K562 (cell line): ENCODE data around the gene BTBD1. TPM values are rescaled to one million over a fixed set of nuclear protein-coding genes. Genes with fewer than 3 reads are reported as not detected.

Experiments used
- ARNT ChIP-seq, 2 experiments: fragments of 450-650 bp; IDR thresholded peaks; 2 replicates each; pipeline ENCODE4 v1.6.1; 2016; ENCODE audit warnings: mild to moderate bottlenecking in 1 of 2
- CC2D1A ChIP-seq: fragments of 450-650 bp; IDR thresholded peaks from 2 replicates; pipeline ENCODE4 v1.6.1; 2017; ENCODE audit warnings: mild to moderate bottlenecking
- CCNT2 ChIP-seq: IDR thresholded peaks from 2 replicates; pipeline ENCODE4 v1.6.1; 2011; ENCODE audit warnings: borderline replicate concordance, low read depth, mild to moderate bottlenecking, moderate library complexity, mixed read lengths, low read length; ENCODE audit not compliant: insufficient read length; ENCODE audit errors: extremely low read depth
- CEBPG ChIP-seq, 3 experiments: fragments of 200-800 bp in 1 of 3; sonication (Bioruptor generic) in 1 of 3; sonication (generic) in 1 of 3; formaldehyde crosslinking in 1 of 3; IDR thresholded peaks in 2 of 3; conservative IDR thresholded peaks in 1 of 3; 2 replicates each; pipeline versions ENCODE4 v1.6.1 to v1.8.0; 2016 to 2022; ENCODE audit warnings: missing compliant biosample characterization in 2 of 3, missing genetic modification characterization in 2 of 3, mild to moderate bottlenecking in 1 of 3, missing genetic modification reagents in 1 of 3
- MLLT1 ChIP-seq, 2 experiments: fragments of 450-650 bp; IDR thresholded peaks; 2 replicates each; pipeline ENCODE4 v1.6.1; 2016
- RB1 ChIP-seq: fragments of 450-650 bp; IDR thresholded peaks from 2 replicates; pipeline ENCODE4 v1.6.1; 2017; ENCODE audit warnings: low read depth, mild to moderate bottlenecking
- SIN3A ChIP-seq, 2 experiments: fragments of 150-350 bp in 1 of 2; IDR thresholded peaks; 2 replicates each; pipeline ENCODE4 v1.6.1; 2011 to 2016; ENCODE audit warnings: borderline replicate concordance in 2 of 2, low read depth in 2 of 2, low read length in 2 of 2, mild to moderate bottlenecking in 2 of 2, moderate library complexity in 2 of 2; ENCODE audit not compliant: control insufficient read depth in 1 of 2
- ZKSCAN1 ChIP-seq: fragments of 150-350 bp; IDR thresholded peaks from 2 replicates; pipeline ENCODE4 v1.6.1; 2016; ENCODE audit warnings: low read depth, low read length
- polyA plus RNA-seq, 8 experiments: library from polyadenylated mRNA; depleted of rRNA in 4 of 8; stranded (reverse) in 5 of 8; unstranded in 3 of 8; fragments of >200 nt; fragmentation: Nextera tagmentation in 2 of 8; fragmentation: Illumina TruSeq in 1 of 8; extraction: Ambion mirVana in 2 of 8; extraction: Trizol in 1 of 8; gene quantifications; 2 replicates each; pipeline versions ENCODE4 v1.2.1 to v1.2.3, GENCODE V29; 2011 to 2014; ENCODE audit warnings: inconsistent platforms in 1 of 8, missing spikeins in 1 of 8
- total RNA-seq, 7 experiments: library from RNA; depleted of rRNA in 6 of 7; stranded (reverse); fragments of >200 nt in 6 of 7; fragmentation: Illumina TruSeq in 2 of 7; extraction: Trizol in 2 of 7; gene quantifications; 2 replicates each; pipeline versions ENCODE4 v1.2.1 to v1.2.3, GENCODE V29; 2011 to 2021; ENCODE audit warnings: low replicate concordance in 1 of 7
- TF ChIP-seq, protein P1 (sequence below): fragments of 200-600 bp; sonication (generic); IDR thresholded peaks from one replicate; pipeline ENCODE4 v1.6.1; 2012; ENCODE audit warnings: mild to moderate bottlenecking, low read depth, low read length, inconsistent platforms
- TF ChIP-seq, protein P2 (sequence below): fragments of 450-650 bp; IDR thresholded peaks from 2 replicates; pipeline ENCODE4 v1.6.1; 2016; ENCODE audit warnings: borderline replicate concordance

BTBD1 gene
- total and polyA plus RNA-seq, 9 of the 15 experiments (the other 6 are each of a cell fraction or from before 2014, with no cell fraction given) = 19.4 to 106 (median 90.4) TPM

DNA sequence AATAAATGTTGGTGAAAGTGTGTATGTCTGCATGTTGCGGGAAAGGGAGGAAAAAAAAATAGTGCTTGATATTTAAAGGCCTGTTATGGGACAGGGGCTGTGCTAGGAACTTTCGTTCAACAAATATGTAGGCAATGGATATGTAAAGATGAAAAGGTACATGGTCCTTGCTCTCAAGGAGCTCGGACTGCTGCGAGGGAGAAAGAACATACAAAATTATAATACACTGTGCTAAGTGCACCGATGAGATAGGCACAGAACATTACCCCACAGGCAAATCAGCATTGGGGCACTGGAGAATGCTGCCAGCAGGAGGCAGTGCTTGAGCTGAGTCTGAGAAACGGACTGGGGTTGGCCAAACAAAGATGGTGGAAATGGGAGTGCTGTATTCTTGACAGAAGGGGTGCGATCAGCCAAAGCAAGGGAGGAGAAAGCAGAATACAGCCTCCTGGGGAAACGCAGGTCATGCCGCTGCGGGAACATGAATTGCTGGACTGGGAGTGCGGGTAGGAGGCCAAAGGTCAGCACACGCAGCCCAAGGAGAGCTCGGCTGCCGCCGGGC, 56.3 kb downstream of the BTBD1 start (continued):
- TF ChIP-seq, protein P1, sequence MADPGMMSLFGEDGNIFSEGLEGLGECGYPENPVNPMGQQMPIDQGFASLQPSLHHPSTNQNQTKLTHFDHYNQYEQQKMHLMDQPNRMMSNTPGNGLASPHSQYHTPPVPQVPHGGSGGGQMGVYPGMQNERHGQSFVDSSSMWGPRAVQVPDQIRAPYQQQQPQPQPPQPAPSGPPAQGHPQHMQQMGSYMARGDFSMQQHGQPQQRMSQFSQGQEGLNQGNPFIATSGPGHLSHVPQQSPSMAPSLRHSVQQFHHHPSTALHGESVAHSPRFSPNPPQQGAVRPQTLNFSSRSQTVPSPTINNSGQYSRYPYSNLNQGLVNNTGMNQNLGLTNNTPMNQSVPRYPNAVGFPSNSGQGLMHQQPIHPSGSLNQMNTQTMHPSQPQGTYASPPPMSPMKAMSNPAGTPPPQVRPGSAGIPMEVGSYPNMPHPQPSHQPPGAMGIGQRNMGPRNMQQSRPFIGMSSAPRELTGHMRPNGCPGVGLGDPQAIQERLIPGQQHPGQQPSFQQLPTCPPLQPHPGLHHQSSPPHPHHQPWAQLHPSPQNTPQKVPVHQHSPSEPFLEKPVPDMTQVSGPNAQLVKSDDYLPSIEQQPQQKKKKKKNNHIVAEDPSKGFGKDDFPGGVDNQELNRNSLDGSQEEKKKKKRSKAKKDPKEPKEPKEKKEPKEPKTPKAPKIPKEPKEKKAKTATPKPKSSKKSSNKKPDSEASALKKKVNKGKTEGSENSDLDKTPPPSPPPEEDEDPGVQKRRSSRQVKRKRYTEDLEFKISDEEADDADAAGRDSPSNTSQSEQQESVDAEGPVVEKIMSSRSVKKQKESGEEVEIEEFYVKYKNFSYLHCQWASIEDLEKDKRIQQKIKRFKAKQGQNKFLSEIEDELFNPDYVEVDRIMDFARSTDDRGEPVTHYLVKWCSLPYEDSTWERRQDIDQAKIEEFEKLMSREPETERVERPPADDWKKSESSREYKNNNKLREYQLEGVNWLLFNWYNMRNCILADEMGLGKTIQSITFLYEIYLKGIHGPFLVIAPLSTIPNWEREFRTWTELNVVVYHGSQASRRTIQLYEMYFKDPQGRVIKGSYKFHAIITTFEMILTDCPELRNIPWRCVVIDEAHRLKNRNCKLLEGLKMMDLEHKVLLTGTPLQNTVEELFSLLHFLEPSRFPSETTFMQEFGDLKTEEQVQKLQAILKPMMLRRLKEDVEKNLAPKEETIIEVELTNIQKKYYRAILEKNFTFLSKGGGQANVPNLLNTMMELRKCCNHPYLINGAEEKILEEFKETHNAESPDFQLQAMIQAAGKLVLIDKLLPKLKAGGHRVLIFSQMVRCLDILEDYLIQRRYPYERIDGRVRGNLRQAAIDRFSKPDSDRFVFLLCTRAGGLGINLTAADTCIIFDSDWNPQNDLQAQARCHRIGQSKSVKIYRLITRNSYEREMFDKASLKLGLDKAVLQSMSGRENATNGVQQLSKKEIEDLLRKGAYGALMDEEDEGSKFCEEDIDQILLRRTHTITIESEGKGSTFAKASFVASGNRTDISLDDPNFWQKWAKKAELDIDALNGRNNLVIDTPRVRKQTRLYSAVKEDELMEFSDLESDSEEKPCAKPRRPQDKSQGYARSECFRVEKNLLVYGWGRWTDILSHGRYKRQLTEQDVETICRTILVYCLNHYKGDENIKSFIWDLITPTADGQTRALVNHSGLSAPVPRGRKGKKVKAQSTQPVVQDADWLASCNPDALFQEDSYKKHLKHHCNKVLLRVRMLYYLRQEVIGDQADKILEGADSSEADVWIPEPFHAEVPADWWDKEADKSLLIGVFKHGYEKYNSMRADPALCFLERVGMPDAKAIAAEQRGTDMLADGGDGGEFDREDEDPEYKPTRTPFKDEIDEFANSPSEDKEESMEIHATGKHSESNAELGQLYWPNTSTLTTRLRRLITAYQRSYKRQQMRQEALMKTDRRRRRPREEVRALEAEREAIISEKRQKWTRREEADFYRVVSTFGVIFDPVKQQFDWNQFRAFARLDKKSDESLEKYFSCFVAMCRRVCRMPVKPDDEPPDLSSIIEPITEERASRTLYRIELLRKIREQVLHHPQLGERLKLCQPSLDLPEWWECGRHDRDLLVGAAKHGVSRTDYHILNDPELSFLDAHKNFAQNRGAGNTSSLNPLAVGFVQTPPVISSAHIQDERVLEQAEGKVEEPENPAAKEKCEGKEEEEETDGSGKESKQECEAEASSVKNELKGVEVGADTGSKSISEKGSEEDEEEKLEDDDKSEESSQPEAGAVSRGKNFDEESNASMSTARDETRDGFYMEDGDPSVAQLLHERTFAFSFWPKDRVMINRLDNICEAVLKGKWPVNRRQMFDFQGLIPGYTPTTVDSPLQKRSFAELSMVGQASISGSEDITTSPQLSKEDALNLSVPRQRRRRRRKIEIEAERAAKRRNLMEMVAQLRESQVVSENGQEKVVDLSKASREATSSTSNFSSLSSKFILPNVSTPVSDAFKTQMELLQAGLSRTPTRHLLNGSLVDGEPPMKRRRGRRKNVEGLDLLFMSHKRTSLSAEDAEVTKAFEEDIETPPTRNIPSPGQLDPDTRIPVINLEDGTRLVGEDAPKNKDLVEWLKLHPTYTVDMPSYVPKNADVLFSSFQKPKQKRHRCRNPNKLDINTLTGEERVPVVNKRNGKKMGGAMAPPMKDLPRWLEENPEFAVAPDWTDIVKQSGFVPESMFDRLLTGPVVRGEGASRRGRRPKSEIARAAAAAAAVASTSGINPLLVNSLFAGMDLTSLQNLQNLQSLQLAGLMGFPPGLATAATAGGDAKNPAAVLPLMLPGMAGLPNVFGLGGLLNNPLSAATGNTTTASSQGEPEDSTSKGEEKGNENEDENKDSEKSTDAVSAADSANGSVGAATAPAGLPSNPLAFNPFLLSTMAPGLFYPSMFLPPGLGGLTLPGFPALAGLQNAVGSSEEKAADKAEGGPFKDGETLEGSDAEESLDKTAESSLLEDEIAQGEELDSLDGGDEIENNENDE = no peak
- TF ChIP-seq RB1 (0 out of 2 replicates have a peak, but pooled peaks have one; percentile 9), CC2D1A (peak; percentile 57; the same call in 1 of the 2 replicates), ZKSCAN1 (0 out of 2 replicates have a peak, but pooled peaks have one; percentile 14), MLLT1 (IDR thresholded peaks at IDR 0.05) (0 out of 4 replicates have a peak, but pooled peaks of 1 of the 2 experiments have one; percentile 61), ARNT (IDR thresholded peaks at IDR 0.05) (peak in 1 of 2 experiments; percentile 68; a peak in 1 of 4 replicates), CCNT2 (no peak), SIN3A (IDR thresholded peaks at IDR 0.05; ENCODE audit: borderline replicate concordance in 2 of 2, control insufficient read depth in 1 of 2, low read depth in 2 of 2, low read length in 2 of 2) (0 out of 4 replicates have a peak, but pooled peaks of 1 of the 2 experiments have one; percentile 5), CEBPG (CRISPR knock-in tag; IDR thresholded peaks at IDR 0.05) (no peak; the same call in 1 of the 2 replicates), CEBPG (tag; conservative IDR thresholded peaks at IDR 0.05 in 1 of 2, IDR thresholded peaks at IDR 0.05 in 1 of 2) (peak in 1 of 2 experiments; percentile 19; a peak in 1 of 4 replicates)
- TF ChIP-seq, protein P2, sequence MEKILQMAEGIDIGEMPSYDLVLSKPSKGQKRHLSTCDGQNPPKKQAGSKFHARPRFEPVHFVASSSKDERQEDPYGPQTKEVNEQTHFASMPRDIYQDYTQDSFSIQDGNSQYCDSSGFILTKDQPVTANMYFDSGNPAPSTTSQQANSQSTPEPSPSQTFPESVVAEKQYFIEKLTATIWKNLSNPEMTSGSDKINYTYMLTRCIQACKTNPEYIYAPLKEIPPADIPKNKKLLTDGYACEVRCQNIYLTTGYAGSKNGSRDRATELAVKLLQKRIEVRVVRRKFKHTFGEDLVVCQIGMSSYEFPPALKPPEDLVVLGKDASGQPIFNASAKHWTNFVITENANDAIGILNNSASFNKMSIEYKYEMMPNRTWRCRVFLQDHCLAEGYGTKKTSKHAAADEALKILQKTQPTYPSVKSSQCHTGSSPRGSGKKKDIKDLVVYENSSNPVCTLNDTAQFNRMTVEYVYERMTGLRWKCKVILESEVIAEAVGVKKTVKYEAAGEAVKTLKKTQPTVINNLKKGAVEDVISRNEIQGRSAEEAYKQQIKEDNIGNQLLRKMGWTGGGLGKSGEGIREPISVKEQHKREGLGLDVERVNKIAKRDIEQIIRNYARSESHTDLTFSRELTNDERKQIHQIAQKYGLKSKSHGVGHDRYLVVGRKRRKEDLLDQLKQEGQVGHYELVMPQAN = peak; percentile 42; the same call in 1 of the 2 replicates
